ENCODE measurements around the gene SPINDOC. TPM values are rescaled to one million over a fixed set of nuclear protein-coding genes. Genes with fewer than 3 reads are reported as not detected.

SPINDOC gene
- total RNA-seq = 10 to 100 TPM in 6 of 9 donors, 1 to 10 TPM in 3; 7.8 to 11.8 (median 10.6) TPM
- 10 to 100 TPM; 11.6 to 12.0 TPM for polyA plus RNA-seq
- long read RNA-seq, donor 1, partial matches to known transcripts = 0 of 2 reads
- long read RNA-seq, donor 1, other reads (novel, unspliced or antisense) = 0 of 2 reads
- long read RNA-seq, donor 2, partial matches to known transcripts = 0 of 1 reads
- long read RNA-seq, donor 2, other reads (novel, unspliced or antisense) = 0 of 1 reads
- long read RNA-seq, donor 3, partial matches to known transcripts = 0 of 2 reads
- long read RNA-seq, donor 3, other reads (novel, unspliced or antisense) = 1 of 2 reads

GRCh38 chr11:63813035-63813562, at the start of gene SPINDOC:
TSS of gene SPINDOC (plus strand) at chr11:63813456. CDS start at chr11:63813687, 231 bp downstream.
- Histone ChIP-seq H3K36me3 (peaks cover 0 to 17% (median 11%) of the 10 kb centered on the region in 9 donors), H3K27me3 (no peaks in the 10 kb centered on the region), H3K4me1 (peaks cover 6 to 28% (median 21%) of the 10 kb centered on the region in 12 donors), H3K4me3 (peak within 1 kb of the TSS; percentile 72 to 100 (median 90)), H3K27ac (peak within 1 kb of the TSS in 11 of 12 donors; percentile 63 to 89 (median 80)), H3K9me3 (no peaks in the 10 kb centered on the region)
- DNase-seq (peak; percentile 85 to 90 (median 88)), ATAC-seq (peak; percentile 63 to 97 (median 94))
- TF ChIP-seq POLR2A (IDR thresholded peaks at IDR 0.05) (peak in 1 of 2 donors; percentile 52), CTCF (IDR thresholded peaks at IDR 0.05) (no peak)
- WGBS, 4 donors = 0% methylated on average over 5 to 65 of the region's 65 CpGs
- intact Hi-C loops (cut with DNase I) = loop anchor here (1.0 to 5.0 kb wide), 4 partner anchors 41 to 46 kb away; partner anchors contain the start of gene ZFTA (in 8 of the 10)

GRCh38 chr11:63763496-63764339, 49.5 kb upstream of the SPINDOC start:
- peak in 1 of 12 donors; percentile 8 for TF ChIP-seq CTCF (IDR thresholded peaks at IDR 0.05)
- TF ChIP-seq POLR2A (IDR thresholded peaks at IDR 0.05) = no peak
- Histone ChIP-seq H3K4me1 (peaks cover 0 to 48% (median 25%) of the 10 kb centered on the region in 12 donors), H3K9me3 (no peaks in the 10 kb centered on the region), H3K27me3 (no peaks in the 10 kb centered on the region), H3K4me3 (peak overlapping the region in 11 of 12 donors; percentile 41 to 71 (median 54)), H3K36me3 (peaks cover 0 to 24% (median 17%) of the 10 kb centered on the region in 9 donors), H3K27ac (peak overlapping the region; percentile 0 to 92 (median 49))
- ATAC-seq (peak in 1 of 4 donors; percentile 10), DNase-seq (peak; percentile 40 to 61 (median 43))
- intact Hi-C loops (cut with DNase I) = loop anchor here in 5 of 10 donors (10.0 kb wide), 2 partner anchors 181 to 381 kb away; no protein-coding TSS in a partner anchor
- 66 to 76% (median 69%) methylated on average over 53 to 82 of the region's 82 CpGs for WGBS, 4 donors

GRCh38 chr11:63764340-63764678, 48.9 kb upstream of the SPINDOC start:
- Histone ChIP-seq H3K27ac (peak overlapping the region in 3 of 12 donors; percentile 61 to 92 (median 77)), H3K27me3 (peaks cover 0 to 4% (median 0%) of the 10 kb centered on the region in 9 donors), H3K4me1 (peaks cover 0 to 50% (median 25%) of the 10 kb centered on the region in 12 donors), H3K9me3 (no peaks in the 10 kb centered on the region), H3K36me3 (peaks cover 0 to 18% (median 11%) of the 10 kb centered on the region in 9 donors), H3K4me3 (peak overlapping the region in 4 of 12 donors; percentile 52 to 63 (median 60))
- ATAC-seq = no peak
- intact Hi-C loops (cut with DNase I) = loop anchor here in 5 of 10 donors (10.0 kb wide), 2 partner anchors 180 to 380 kb away; no protein-coding TSS in a partner anchor
- WGBS, 4 donors = 77 to 91% (median 85%) methylated on average over 21 to 23 of the region's 23 CpGs
- DNase-seq = peak in 1 of 5 donors; percentile 13
- TF ChIP-seq POLR2A (IDR thresholded peaks at IDR 0.05) = no peak
- no peak for TF ChIP-seq CTCF (IDR thresholded peaks at IDR 0.05)

All from heart left ventricle (tissue), 16 donors.